Upper lobe of left lung (tissue), 6 donors: Measurements from ENCODE around the gene DAPK2. TPM values are rescaled to one million over a fixed set of nuclear protein-coding genes. Genes with fewer than 3 reads are reported as not detected.

Experiments
- ATAC-seq, 2 donors: fragments of 200-7000 bp; cut with Tn5 transposase; one replicate each; pipeline ENCODE4 v1.9.1; 2022; ENCODE audit warnings: mild to moderate bottlenecking in 2 of 2, moderate library complexity in 2 of 2; ENCODE audit not compliant: low FRiP score in 2 of 2
- DNase-seq, 2 donors: peaks; one replicate each; pipeline ENCODE4 v3.0.0-alpha.2; 2019 to 2020
- H3K27ac ChIP-seq, 4 donors: fragments of 200-600 bp; sonication (generic); one replicate each; pipeline ENCODE4 v1.5.1; 2016 to 2019
- H3K27me3 ChIP-seq, 4 donors: fragments of 200-600 bp; sonication (generic); one replicate each; pipeline ENCODE4 v1.5.1; 2017 to 2019
- H3K36me3 ChIP-seq, 4 donors: fragments of 200-600 bp; sonication (generic); one replicate each; pipeline ENCODE4 v1.5.1; 2016 to 2019
- H3K4me1 ChIP-seq, 4 donors: fragments of 200-600 bp; sonication (generic); one replicate each; pipeline ENCODE4 v1.5.1; 2018 to 2019
- H3K4me3 ChIP-seq, 4 donors: fragments of 200-600 bp; sonication (generic); one replicate each; pipeline ENCODE4 v1.5.1; 2017 to 2019; ENCODE audit warnings: mild to moderate bottlenecking in 2 of 4, moderate library complexity in 1 of 4
- H3K9me3 ChIP-seq, 4 donors: fragments of 200-600 bp; sonication (generic); one replicate each; pipeline ENCODE4 v1.5.1; 2018 to 2019
- CTCF ChIP-seq, 6 experiments: fragments of 450-650 bp in 4 of 6; fragments of 200-600 bp in 2 of 6; sonication (generic) in 2 of 6; IDR thresholded peaks; one replicate each; pipeline ENCODE4 v1.5.1; 2016 to 2019; ENCODE audit warnings: antibody characterized with exemption in 6 of 6
- EP300 ChIP-seq, 4 donors: sonication (generic); formaldehyde crosslinking; IDR thresholded peaks; one replicate each; pipeline ENCODE4 v1.5.1; 2017; ENCODE audit warnings: antibody characterized with exemption in 4 of 4, control low read depth in 2 of 4
- POLR2A ChIP-seq, 4 donors: fragments of 450-650 bp; IDR thresholded peaks; one replicate each; pipeline ENCODE4 v1.5.1; 2016 to 2017; ENCODE audit warnings: antibody characterized with exemption in 4 of 4, mild to moderate bottlenecking in 2 of 4
- POLR2AphosphoS5 ChIP-seq, 2 donors: sonication (generic); formaldehyde crosslinking; IDR thresholded peaks; one replicate each; pipeline ENCODE4 v1.5.1; 2017; ENCODE audit warnings: antibody characterized with exemption in 2 of 2
- WGBS, 2 donors: methylation state at CpG; one replicate each; pipeline ENCODE4 v1.1.5; 2017 to 2018; 5-methylcytosine and 5-hydroxymethylcytosine counted together
- total RNA-seq, 6 donors: library from RNA; depleted of rRNA in 4 of 6; stranded (reverse); fragments of >200 nt in 4 of 6; gene quantifications; one replicate each; pipeline versions ENCODE4 v1.1.0 to v1.2.1, GENCODE V29; 2016 to 2021
- donor health status: DM: no; HTN: no; CAD: no; lungs with moderate emphysema.
- donor health status: DM: no; HTN: yes; CAD: no; lungs with severe emphysema.

DAPK2 gene
- total RNA-seq, 6 donors from 2014 or later = 58.3 to 270 (median 136) TPM

- no peaks in the 10 kb centered on the region for H3K36me3 ChIP-seq
- no peak for TF ChIP-seq EP300 (IDR thresholded peaks at IDR 0.05)
- H3K4me3 ChIP-seq = no peak overlapping the region
- WGBS, 2 donors = 46 to 52% methylated on average over 4 of the region's 4 CpGs
- peaks cover 31 to 46% (median 39%) of the 10 kb centered on the region in 4 donors for H3K4me1 ChIP-seq
- ATAC-seq (no peak), DNase-seq (no peak)
- no peaks in the 10 kb centered on the region for H3K27me3 ChIP-seq
- H3K9me3 ChIP-seq = no peaks in the 10 kb centered on the region
- no peak overlapping the region for H3K27ac ChIP-seq
Measured at GRCh38 chr15:63994073-63994600, 52.1 kb downstream of the DAPK2 start.

GRCh38 chr15:63992300-63992699, 54.0 kb downstream of the DAPK2 start:
- Histone ChIP-seq H3K27ac (peak overlapping the region in 2 of 4 donors; percentile 15 to 24), H3K27me3 (no peaks in the 10 kb centered on the region), H3K36me3 (no peaks in the 10 kb centered on the region), H3K9me3 (no peaks in the 10 kb centered on the region), H3K4me3 (no peak overlapping the region), H3K4me1 (peaks cover 21 to 45% (median 37%) of the 10 kb centered on the region in 4 donors)
- no peak for DNase-seq
- ATAC-seq = no peak
- TF ChIP-seq POLR2AphosphoS5 (IDR thresholded peaks at IDR 0.05) = no peak
- no peak for TF ChIP-seq EP300 (IDR thresholded peaks at IDR 0.05)
- no peak for TF ChIP-seq CTCF (IDR thresholded peaks at IDR 0.05)
- TF ChIP-seq POLR2A (IDR thresholded peaks at IDR 0.05) = no peak
- 29 to 56% methylated on average over 1 of the region's 1 CpG for WGBS, 2 donors

GRCh38 chr15:63991706-63992105, 54.6 kb downstream of the DAPK2 start:
- H3K4me3 ChIP-seq = no peak overlapping the region
- DNase-seq (no peak), ATAC-seq (no peak)
- no peak for TF ChIP-seq EP300 (IDR thresholded peaks at IDR 0.05)
- no peak for TF ChIP-seq POLR2AphosphoS5 (IDR thresholded peaks at IDR 0.05)
- no peak for TF ChIP-seq POLR2A (IDR thresholded peaks at IDR 0.05)
- no peak for TF ChIP-seq CTCF (IDR thresholded peaks at IDR 0.05)
- no peaks in the 10 kb centered on the region for H3K36me3 ChIP-seq
- no peaks in the 10 kb centered on the region for H3K9me3 ChIP-seq
- peak overlapping the region in 3 of 4 donors; percentile 9 to 24 (median 15) for H3K27ac ChIP-seq
- no peaks in the 10 kb centered on the region for H3K27me3 ChIP-seq
- WGBS, 2 donors = 45 to 61% methylated on average over 3 of the region's 3 CpGs
- peaks cover 27 to 51% (median 37%) of the 10 kb centered on the region in 4 donors for H3K4me1 ChIP-seq

GRCh38 chr15:63990454-63990853, 55.8 kb downstream of the DAPK2 start:
- DNase-seq (peak in 1 of 2 donors; percentile 57), ATAC-seq (no peak)
- 58 to 77% methylated on average over 8 of the region's 8 CpGs for WGBS, 2 donors
- Histone ChIP-seq H3K27me3 (no peaks in the 10 kb centered on the region), H3K4me1 (peaks cover 38 to 64% (median 48%) of the 10 kb centered on the region in 4 donors), H3K4me3 (no peak overlapping the region), H3K27ac (peak overlapping the region in 3 of 4 donors; percentile 9 to 49 (median 42)), H3K9me3 (no peaks in the 10 kb centered on the region), H3K36me3 (no peaks in the 10 kb centered on the region)
- TF ChIP-seq POLR2A (IDR thresholded peaks at IDR 0.05) (no peak), CTCF (IDR thresholded peaks at IDR 0.05) (no peak), POLR2AphosphoS5 (IDR thresholded peaks at IDR 0.05) (no peak), EP300 (IDR thresholded peaks at IDR 0.05) (no peak)

- DNase-seq = no peak
- H3K27ac ChIP-seq = peak overlapping the region; percentile 31 to 83 (median 76)
- WGBS, 2 donors = 79 to 95% methylated on average over 4 of the region's 4 CpGs
- H3K9me3 ChIP-seq = no peaks in the 10 kb centered on the region
- peaks cover 0 to 5% (median 0%) of the 10 kb centered on the region in 4 donors for H3K36me3 ChIP-seq
- peaks cover 54 to 87% (median 65%) of the 10 kb centered on the region in 4 donors for H3K4me1 ChIP-seq
- H3K4me3 ChIP-seq = no peak overlapping the region
- TF ChIP-seq CTCF (IDR thresholded peaks at IDR 0.05) = no peak
- TF ChIP-seq EP300 (IDR thresholded peaks at IDR 0.05) = no peak
- TF ChIP-seq POLR2A (IDR thresholded peaks at IDR 0.05) = no peak
- no peak for TF ChIP-seq POLR2AphosphoS5 (IDR thresholded peaks at IDR 0.05)
- no peaks in the 10 kb centered on the region for H3K27me3 ChIP-seq
- no peak for ATAC-seq
Measured at GRCh38 chr15:63987796-63988378, 58.4 kb downstream of the DAPK2 start.
